SK-N-SH treated with all-trans-retinoic acid at 6 μM for 48 hours (cell line): ENCODE measurements around the gene YOD1.

Experiments
- GLIS3 ChIP-seq: fragments of 250-450 bp; sonication (Bioruptor Pico); IDR thresholded peaks from 2 replicates; pipeline ENCODE4 v1.5.0; 2020; ENCODE audit warnings: mild to moderate bottlenecking, moderate library complexity
- OSR1 ChIP-seq: fragments of 250-450 bp; sonication (Bioruptor Pico); IDR thresholded peaks from 2 replicates; pipeline ENCODE4 v1.8.0; 2022; ENCODE audit warnings: moderate library complexity, mild to moderate bottlenecking, inconsistent platforms
- RARB ChIP-seq: fragments of 250-450 bp; sonication (Bioruptor Pico); IDR thresholded peaks from 2 replicates; pipeline ENCODE4 v1.8.0; 2021; ENCODE audit warnings: mild to moderate bottlenecking, moderate library complexity
- TSHZ2 ChIP-seq: fragments of 250-450 bp; sonication (Bioruptor Pico); IDR thresholded peaks from 2 replicates; pipeline ENCODE4 v1.5.0; 2020; ENCODE audit warnings: mild to moderate bottlenecking, moderate library complexity
- ZNF70 ChIP-seq: fragments of 450-650 bp; formaldehyde crosslinking; IDR thresholded peaks from 2 replicates; pipeline ENCODE4 v1.5.0; 2020; ENCODE audit warnings: mild to moderate bottlenecking, moderate library complexity

DNA sequence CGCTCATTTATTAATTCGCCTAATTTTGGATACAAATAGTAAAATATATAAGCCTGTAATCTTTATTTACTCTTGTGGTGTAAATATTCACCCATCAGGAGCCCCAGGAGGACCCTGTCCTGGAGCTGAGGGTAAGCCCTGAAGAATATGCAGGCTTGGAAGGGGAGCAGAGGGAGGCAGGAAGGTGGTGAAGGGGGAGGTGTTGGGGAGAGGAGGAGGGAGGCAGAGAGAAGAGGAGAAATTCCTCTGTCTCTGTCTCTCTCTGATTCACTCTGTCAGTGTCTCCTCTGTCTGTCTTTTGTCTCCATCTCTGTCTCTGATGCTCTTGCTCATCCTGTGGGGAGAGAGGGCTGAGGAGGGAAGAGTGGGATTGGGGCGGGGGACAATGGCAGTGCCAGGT lies 34.9 kb upstream of the YOD1 start:
- TF ChIP-seq TSHZ2 (CRISPR knock-in tag) (no peak), RARB (no peak), OSR1 (no peak), GLIS3 (CRISPR knock-in tag) (no peak), ZNF70 (CRISPR knock-in tag) (no peak)
